ENCODE measurements around the gene TPX2.
"Not testable (repeated sequence)": the region's sequence is repeated elsewhere in the genome, so short reads cannot be mapped to it uniquely, and the experiment has no call there.

TPX2 gene

DNA sequence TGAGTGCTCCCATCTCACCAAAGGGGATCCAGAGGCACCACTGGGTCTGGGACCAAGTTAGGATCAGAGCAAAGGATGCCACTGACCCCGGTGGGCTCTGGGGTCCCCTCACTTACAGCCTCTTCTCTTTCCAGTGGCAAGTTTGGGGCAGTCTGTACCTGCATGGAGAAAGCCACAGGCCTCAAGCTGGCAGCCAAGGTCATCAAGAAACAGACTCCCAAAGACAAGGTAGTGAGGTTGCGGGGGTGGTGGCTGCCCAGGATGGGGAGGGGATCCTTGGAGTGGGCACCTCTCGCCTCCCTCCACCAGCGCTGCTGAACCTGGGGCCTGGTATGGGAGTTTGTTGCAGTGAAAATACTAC lies 85.0 kb downstream of the TPX2 start:
- H3F3A ChIP-seq (ENCODE audit: insufficient read depth) = no peaks in the 10 kb centered on the region
- no peaks in the 10 kb centered on the region for H3K36me3 ChIP-seq (ENCODE audit: low read length)
- H2AFZ ChIP-seq (ENCODE audit: low read depth, low read length, severe bottlenecking) = no peak overlapping the region
- no peaks in the 10 kb centered on the region for H3K79me2 ChIP-seq (ENCODE audit: insufficient read depth, low read length)
- H3K27me3 ChIP-seq (ENCODE audit: low read length) = no peaks in the 10 kb centered on the region
- H3K4me3 ChIP-seq (ENCODE audit: insufficient read depth, low read length, poor library complexity, severe bottlenecking) = no peak overlapping the region
- TF ChIP-seq EZH2phosphoT487 (conservative IDR thresholded peaks at IDR 0.05; ENCODE audit: low read length) = no peak
- TF ChIP-seq, protein P1, sequence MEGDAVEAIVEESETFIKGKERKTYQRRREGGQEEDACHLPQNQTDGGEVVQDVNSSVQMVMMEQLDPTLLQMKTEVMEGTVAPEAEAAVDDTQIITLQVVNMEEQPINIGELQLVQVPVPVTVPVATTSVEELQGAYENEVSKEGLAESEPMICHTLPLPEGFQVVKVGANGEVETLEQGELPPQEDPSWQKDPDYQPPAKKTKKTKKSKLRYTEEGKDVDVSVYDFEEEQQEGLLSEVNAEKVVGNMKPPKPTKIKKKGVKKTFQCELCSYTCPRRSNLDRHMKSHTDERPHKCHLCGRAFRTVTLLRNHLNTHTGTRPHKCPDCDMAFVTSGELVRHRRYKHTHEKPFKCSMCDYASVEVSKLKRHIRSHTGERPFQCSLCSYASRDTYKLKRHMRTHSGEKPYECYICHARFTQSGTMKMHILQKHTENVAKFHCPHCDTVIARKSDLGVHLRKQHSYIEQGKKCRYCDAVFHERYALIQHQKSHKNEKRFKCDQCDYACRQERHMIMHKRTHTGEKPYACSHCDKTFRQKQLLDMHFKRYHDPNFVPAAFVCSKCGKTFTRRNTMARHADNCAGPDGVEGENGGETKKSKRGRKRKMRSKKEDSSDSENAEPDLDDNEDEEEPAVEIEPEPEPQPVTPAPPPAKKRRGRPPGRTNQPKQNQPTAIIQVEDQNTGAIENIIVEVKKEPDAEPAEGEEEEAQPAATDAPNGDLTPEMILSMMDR (IDR thresholded peaks at IDR 0.05; ENCODE audit: insufficient read depth, low read length, poor library complexity, severe bottlenecking) = no peak
- no peaks in the 10 kb centered on the region for H3K9me3 ChIP-seq (ENCODE audit: insufficient read depth, low read length)
- no peak overlapping the region for H3K4me2 ChIP-seq (ENCODE audit: low read depth, low read length, poor library complexity, severe bottlenecking)
- no peaks in the 10 kb centered on the region for H3K9me2 ChIP-seq (replicated peaks; ENCODE audit: insufficient read depth, low read length)
- H3K9ac ChIP-seq (ENCODE audit: low read length) = no peak overlapping the region
- H4K20me1 ChIP-seq (ENCODE audit: low read depth, low read length) = no peaks in the 10 kb centered on the region
- no peak overlapping the region for H3K27ac ChIP-seq (ENCODE audit: low read depth, low read length)

DNA sequence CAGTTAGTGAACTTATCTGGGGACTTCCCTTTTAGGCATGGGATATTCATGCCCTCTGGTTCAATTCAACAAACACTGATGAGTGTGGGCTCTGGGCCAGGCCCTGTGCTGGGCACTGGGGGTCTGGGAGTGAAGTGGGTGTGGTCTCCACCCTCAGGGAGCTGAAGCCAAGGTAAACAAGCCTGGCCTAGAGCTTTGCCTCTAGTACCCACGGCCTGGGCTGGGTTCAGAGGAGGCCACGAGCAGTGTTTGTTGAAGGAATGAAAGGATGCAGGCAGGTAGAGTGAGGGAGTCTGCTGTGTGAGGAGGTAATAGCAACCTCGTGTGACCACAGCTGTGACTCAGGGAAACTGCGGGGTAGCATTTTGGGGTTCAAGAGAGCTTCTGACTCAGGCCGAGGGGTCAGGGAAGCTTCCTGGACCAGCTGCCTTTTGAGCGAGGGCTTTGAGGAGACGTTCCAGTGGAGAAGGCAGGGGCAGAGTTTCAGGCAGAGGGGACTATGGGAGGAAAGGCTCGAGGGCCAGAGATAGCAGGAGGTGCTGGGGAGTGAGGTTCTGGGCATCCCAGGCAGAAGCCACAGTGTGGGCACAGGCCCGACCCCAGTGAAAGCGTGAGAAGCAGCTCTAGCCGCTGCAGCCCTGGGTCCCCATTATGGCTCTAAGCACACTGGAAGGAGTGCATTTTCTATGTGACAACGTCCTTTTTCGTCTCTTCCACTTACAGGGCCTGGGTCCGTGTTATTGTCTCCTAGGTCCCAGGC lies 85.6 kb downstream of the TPX2 start:
- H3K9me3 ChIP-seq (ENCODE audit: insufficient read depth, low read length) = no peaks in the 10 kb centered on the region
- no peak overlapping the region for H2AFZ ChIP-seq (ENCODE audit: low read depth, low read length, severe bottlenecking)
- TF ChIP-seq, protein P1 (IDR thresholded peaks at IDR 0.05; ENCODE audit: insufficient read depth, low read length, poor library complexity, severe bottlenecking) = no peak
- no peak for TF ChIP-seq EZH2phosphoT487 (conservative IDR thresholded peaks at IDR 0.05; ENCODE audit: low read length)
- H3K9ac ChIP-seq (ENCODE audit: low read length) = no peak overlapping the region
- no peak overlapping the region for H3K4me2 ChIP-seq (ENCODE audit: low read depth, low read length, poor library complexity, severe bottlenecking)
- H3K27ac ChIP-seq (ENCODE audit: low read depth, low read length) = no peak overlapping the region
- H4K20me1 ChIP-seq (ENCODE audit: low read depth, low read length) = no peaks in the 10 kb centered on the region
- no peaks in the 10 kb centered on the region for H3F3A ChIP-seq (ENCODE audit: insufficient read depth)
- H3K27me3 ChIP-seq (ENCODE audit: low read length) = no peaks in the 10 kb centered on the region
- H3K9me2 ChIP-seq (replicated peaks; ENCODE audit: insufficient read depth, low read length) = no peaks in the 10 kb centered on the region
- no peaks in the 10 kb centered on the region for H3K36me3 ChIP-seq (ENCODE audit: low read length)
- no peak overlapping the region for H3K4me3 ChIP-seq (ENCODE audit: insufficient read depth, low read length, poor library complexity, severe bottlenecking)
- H3K79me2 ChIP-seq (ENCODE audit: insufficient read depth, low read length) = no peaks in the 10 kb centered on the region

DNA sequence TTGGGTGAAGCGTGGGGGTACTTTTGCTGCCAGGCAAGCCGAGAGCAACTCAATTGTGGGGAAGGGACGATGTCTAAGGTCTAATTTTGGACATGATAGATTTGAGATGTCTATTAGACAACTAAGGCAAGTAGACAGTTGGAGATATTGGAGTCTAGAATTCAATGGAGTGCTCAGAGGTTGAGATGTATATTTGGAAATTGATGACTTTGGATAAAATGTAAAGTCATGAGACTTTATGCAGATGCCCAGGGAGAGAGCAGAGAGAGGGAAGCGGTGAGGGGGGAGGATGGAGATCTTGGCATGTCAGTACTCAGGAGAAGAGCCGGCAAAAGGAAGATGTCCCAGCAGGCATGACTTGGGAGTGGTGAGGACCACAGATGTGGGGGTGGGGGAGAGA lies 87.0 kb downstream of the TPX2 start:
- no peaks in the 10 kb centered on the region for H3K9me2 ChIP-seq (replicated peaks; ENCODE audit: insufficient read depth, low read length)
- H3K9me3 ChIP-seq (ENCODE audit: insufficient read depth, low read length) = no peaks in the 10 kb centered on the region
- no peak overlapping the region for H3K4me2 ChIP-seq (ENCODE audit: low read depth, low read length, poor library complexity, severe bottlenecking)
- no peaks in the 10 kb centered on the region for H3K36me3 ChIP-seq (ENCODE audit: low read length)
- H3K9ac ChIP-seq (ENCODE audit: low read length) = no peak overlapping the region
- no peak overlapping the region for H3K27ac ChIP-seq (ENCODE audit: low read depth, low read length)
- no peaks in the 10 kb centered on the region for H3F3A ChIP-seq (ENCODE audit: insufficient read depth)
- H4K20me1 ChIP-seq (ENCODE audit: low read depth, low read length) = no peaks in the 10 kb centered on the region
- H3K27me3 ChIP-seq (ENCODE audit: low read length) = no peaks in the 10 kb centered on the region
- H3K79me2 ChIP-seq (ENCODE audit: insufficient read depth, low read length) = no peaks in the 10 kb centered on the region
- H2AFZ ChIP-seq (ENCODE audit: low read depth, low read length, severe bottlenecking) = no peak overlapping the region
- no peak overlapping the region for H3K4me3 ChIP-seq (ENCODE audit: insufficient read depth, low read length, poor library complexity, severe bottlenecking)
- TF ChIP-seq EZH2phosphoT487 (conservative IDR thresholded peaks at IDR 0.05; ENCODE audit: low read length) = no peak

DNA sequence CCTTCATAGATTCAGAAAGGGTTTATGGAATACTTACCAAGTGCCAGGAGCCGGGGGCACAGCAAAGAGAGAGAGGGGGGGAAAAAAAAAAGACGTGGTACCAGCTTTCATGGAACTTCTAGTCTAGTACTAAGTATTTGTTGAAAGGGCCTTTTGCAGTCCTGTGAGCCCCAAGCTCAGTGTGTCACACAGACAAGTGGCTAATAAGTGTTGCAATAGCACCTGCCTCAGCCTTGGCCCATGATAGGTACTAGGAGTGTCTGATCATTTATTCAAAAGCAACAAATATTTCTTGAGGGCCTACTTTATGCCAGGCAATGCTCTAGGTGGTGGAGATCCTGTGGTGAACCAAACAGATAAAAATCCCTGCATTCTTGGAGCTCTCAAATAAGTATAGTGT lies 88.0 kb downstream of the TPX2 start:
- no peaks in the 10 kb centered on the region for H3K79me2 ChIP-seq (ENCODE audit: insufficient read depth, low read length)

DNA sequence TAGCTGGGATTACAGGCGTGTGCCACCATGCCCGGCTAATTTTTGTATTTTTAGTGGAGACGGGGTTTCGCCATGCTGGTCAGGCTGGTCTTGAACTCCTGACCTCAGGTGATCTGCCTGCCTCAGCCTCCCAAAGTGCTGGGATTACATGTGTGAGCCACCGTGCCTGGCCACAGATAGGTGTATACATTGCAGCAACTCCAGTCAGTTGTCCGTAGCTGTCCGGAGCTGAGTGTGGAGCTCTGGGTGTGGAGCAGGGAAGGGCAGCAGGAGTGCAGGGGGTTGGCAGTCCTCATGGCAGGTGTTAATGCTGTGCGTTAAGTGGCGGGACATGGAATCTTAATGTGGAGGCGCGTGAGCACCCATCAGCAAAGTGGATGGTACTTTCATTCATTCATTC lies 88.9 kb downstream of the TPX2 start:
- not testable (repeated sequence) for H3K9ac ChIP-seq (ENCODE audit: low read length); H3K27ac ChIP-seq (ENCODE audit: low read depth, low read length); H3K27me3 ChIP-seq (ENCODE audit: low read length); H3K9me3 ChIP-seq (ENCODE audit: insufficient read depth, low read length); H3K4me2 ChIP-seq (ENCODE audit: low read depth, low read length, poor library complexity, severe bottlenecking); H2AFZ ChIP-seq (ENCODE audit: low read depth, low read length, severe bottlenecking); H3K9me2 ChIP-seq (replicated peaks; ENCODE audit: insufficient read depth, low read length); H3K4me3 ChIP-seq (ENCODE audit: insufficient read depth, low read length, poor library complexity, severe bottlenecking); H4K20me1 ChIP-seq (ENCODE audit: low read depth, low read length); H3F3A ChIP-seq (ENCODE audit: insufficient read depth); H3K79me2 ChIP-seq (ENCODE audit: insufficient read depth, low read length); H3K36me3 ChIP-seq (ENCODE audit: low read length)

More for the DNA sequence above, 88.0 kb downstream of the TPX2 start:
- Histone ChIP-seq H3K9ac (ENCODE audit: low read length) (no peak overlapping the region), H3K36me3 (ENCODE audit: low read length) (no peaks in the 10 kb centered on the region), H3K9me3 (ENCODE audit: insufficient read depth, low read length) (no peaks in the 10 kb centered on the region), H3K9me2 (replicated peaks; ENCODE audit: insufficient read depth, low read length) (no peaks in the 10 kb centered on the region), H2AFZ (ENCODE audit: low read depth, low read length, severe bottlenecking) (no peak overlapping the region), H3K4me2 (ENCODE audit: low read depth, low read length, poor library complexity, severe bottlenecking) (no peak overlapping the region), H4K20me1 (ENCODE audit: low read depth, low read length) (no peaks in the 10 kb centered on the region), H3F3A (ENCODE audit: insufficient read depth) (no peaks in the 10 kb centered on the region), H3K4me3 (ENCODE audit: insufficient read depth, low read length, poor library complexity, severe bottlenecking) (no peak overlapping the region), H3K27ac (ENCODE audit: low read depth, low read length) (no peak overlapping the region), H3K27me3 (ENCODE audit: low read length) (no peaks in the 10 kb centered on the region)
- TF ChIP-seq, protein P1 (IDR thresholded peaks at IDR 0.05; ENCODE audit: insufficient read depth, low read length, poor library complexity, severe bottlenecking) = no peak
- TF ChIP-seq EZH2phosphoT487 (conservative IDR thresholded peaks at IDR 0.05; ENCODE audit: low read length) = no peak
